ENCODE measurements around the gene DPY19L3. TPM values are rescaled to one million over a fixed set of nuclear protein-coding genes. Genes with fewer than 3 reads are reported as not detected.

The DPY19L3 gene
- total and polyA plus RNA-seq, 2 of the 4 experiments (the other 2 are of a cell fraction) = 29.6 to 36.5 TPM

GRCh38 chr19:32367948-32368536, 37.5 kb upstream of the DPY19L3 start (continued):
- no peak for TF ChIP-seq CEBPB (IDR thresholded peaks at IDR 0.05; ENCODE audit: low read depth, low read length)

GRCh38 chr19:32368787-32369186, 36.8 kb upstream of the DPY19L3 start:
- no peak overlapping the region for H4K91ac ChIP-seq (ENCODE audit: insufficient read depth, low read depth, low read length)
- no peak overlapping the region for H3K4me2 ChIP-seq (ENCODE audit: low read depth, low read length)
- no peak for DNase-seq
- H3K9ac ChIP-seq (ENCODE audit: low read depth, low read length) = no peak overlapping the region
- no peak overlapping the region for H4K5ac ChIP-seq (ENCODE audit: low read depth, low read length)
- ATAC-seq (ENCODE audit: low read depth) = no peak
- H3K56ac ChIP-seq (ENCODE audit: extremely low read depth, insufficient read depth, low read length) = no peak overlapping the region
- no peak overlapping the region for H2BK5ac ChIP-seq (ENCODE audit: low read depth, low read length, poor library complexity, severe bottlenecking)
- H3K36me3 ChIP-seq (ENCODE audit: control insufficient read depth, insufficient read depth, low read length) = peaks cover 18% of the 10 kb centered on the region
- H3K4me1 ChIP-seq (ENCODE audit: control insufficient read depth, insufficient read depth, low read length) = peaks cover 10% of the 10 kb centered on the region
- no peak overlapping the region for H3K18ac ChIP-seq (ENCODE audit: low read depth, low read length)
- H2BK20ac ChIP-seq (ENCODE audit: low read depth, low read length) = no peak overlapping the region
- no peak overlapping the region for H2AK9ac ChIP-seq (replicated peaks; ENCODE audit: low read depth, low read length, poor library complexity)
- no peak overlapping the region for H2AK5ac ChIP-seq (ENCODE audit: low read depth, low read length)
- no peak overlapping the region for H3K4me3 ChIP-seq (ENCODE audit: insufficient read depth, low read depth, low read length)
- CTCF ChIA-PET = interaction anchor here (1.3 kb wide), 1 partner anchor 11 kb away, joined by 3 read pairs; no protein-coding TSS in a partner anchor
- POLR2A ChIA-PET (ENCODE audit: unreplicated experiment) = interaction anchor here (0.7 kb wide), 1 partner anchor 11 kb away, joined by 3 read pairs; no protein-coding TSS in a partner anchor
- no TSS peak for BruUV-seq (replicated peaks)
- H3K23ac ChIP-seq (ENCODE audit: low read depth, low read length) = no peak overlapping the region
- H3K27ac ChIP-seq (ENCODE audit: insufficient read depth, low read length) = no peak overlapping the region
- H3K9me3 ChIP-seq (ENCODE audit: control insufficient read depth, insufficient read depth, low read length) = peaks cover 3% of the 10 kb centered on the region; the same call in 1 of the 2 replicates
- H3K27me3 ChIP-seq (ENCODE audit: control insufficient read depth, insufficient read depth, low read length) = no peaks in the 10 kb centered on the region
- H4K20me1 ChIP-seq (ENCODE audit: insufficient read depth, low read length) = peaks cover 20% of the 10 kb centered on the region
- no peak overlapping the region for H3K14ac ChIP-seq (replicated peaks; ENCODE audit: low read depth, low read length)
- H2AFZ ChIP-seq (replicated peaks; ENCODE audit: low read length, poor library complexity) = no peak overlapping the region
- in situ Hi-C loops (cut with MboI; ENCODE audit: low sequenced_read_pairs) = loop anchor here (25.0 kb wide), 1 partner anchor 1031 kb away; the partner anchor contains the start of gene TSHZ3
- intact Hi-C loops (cut with micrococcal nuclease) = no loop called here
- no peak for TF ChIP-seq MAZ (IDR thresholded peaks at IDR 0.05; ENCODE audit: borderline replicate concordance, low read depth, low read length)
- H3K4ac ChIP-seq (ENCODE audit: low read depth, low read length) = no peak overlapping the region
- no CpG with 5 or more reads among the region's 2 CpGs for WGBS, 2 experiments (ENCODE audit: extremely low coverage in 2 of 2, insufficient read length in 1 of 2)
- dilution Hi-C loops (cut with HindIII; ENCODE audit: low sequenced_read_pairs, unreplicated experiment) = no loop called here
- peaks cover 27 to 59% of the 10 kb centered on the region in 2 experiments for H3K79me1 ChIP-seq (ENCODE audit: low read depth in 1 of 2, low read length in 2 of 2)
- no peak overlapping the region for H2BK120ac ChIP-seq (ENCODE audit: low read depth, low read length)
- no peak overlapping the region for H2BK15ac ChIP-seq (ENCODE audit: low read depth, low read length)
- H4K8ac ChIP-seq (ENCODE audit: low read depth in 2 of 2, low read length in 2 of 2) = no peak overlapping the region
- H3K9me1 ChIP-seq (ENCODE audit: insufficient read depth, low read length) = peaks cover 14% of the 10 kb centered on the region; the same call in 1 of the 2 replicates

Measured in IMR-90 (cell line).